Endothelial cell of umbilical vein (primary cell): Measurements from ENCODE around the gene CROCC2. TPM values are rescaled to one million over a fixed set of nuclear protein-coding genes. Genes with fewer than 3 reads are reported as not detected.

Experiments used
- BruUV-seq: library from RNA; stranded (reverse); fragments of 400-500 nt; replicated peaks from 2 replicates; lab custom pipeline; 2021; lab: Mats Ljungman, UMichigan
- CTCF ChIA-PET: fragments of 300-600, 350-600 bp; sonication (Branson Sonifier 250); formaldehyde crosslinking; loops from one replicate; lab custom pipeline; 2021; ENCODE audit warnings: antibody characterized with exemption, inconsistent platforms; lab: Charles Lee
- POLR2A ChIA-PET: fragments of 300-600, 350-600 bp; sonication (Branson Sonifier 250); formaldehyde crosslinking; loops from one replicate; lab custom pipeline; 2021; ENCODE audit warnings: antibody characterized with exemption, inconsistent platforms; lab: Charles Lee
- DNase-seq: peaks from one replicate; pipeline ENCODE4 v3.0.0-alpha.2; 2011; ENCODE audit warnings: low read depth, low spot score
- FAIRE-seq: peaks from 2 replicates; lab custom pipeline; 2011; peaks lifted over from hg19 to GRCh38; lab: Jason Lieb, UNC
- H2AFZ ChIP-seq: 2 replicates; pipeline ENCODE4 v1.6.0; 2012; ENCODE audit warnings: low read depth, low read length, control low read depth, inconsistent platforms
- H3K27ac ChIP-seq: 2 replicates; pipeline ENCODE4 v1.5.1; 2011; ENCODE audit warnings: low read depth, mild to moderate bottlenecking, control low read depth, low read length, moderate library complexity; ENCODE audit not compliant: insufficient read depth
- H3K27me3 ChIP-seq, 2 experiments: 2 replicates each; pipeline versions ENCODE4 v1.6.0 to v1.6.1; 2011; ENCODE audit warnings: low read length in 2 of 2, mixed read lengths in 1 of 2; ENCODE audit not compliant: control insufficient read depth in 2 of 2, insufficient read depth in 2 of 2
- H3K36me3 ChIP-seq, 2 experiments: 2 replicates in 1 of 2; 3 replicates in 1 of 2; pipeline ENCODE4 v1.5.1; 2011; ENCODE audit warnings: low read length in 2 of 2, mild to moderate bottlenecking in 1 of 2, moderate library complexity in 1 of 2; ENCODE audit not compliant: control insufficient read depth in 2 of 2, insufficient read depth in 2 of 2; ENCODE audit errors: extremely low read depth in 1 of 2
- H3K4me1 ChIP-seq: 3 replicates; pipeline ENCODE4 v1.5.1; 2011; ENCODE audit warnings: mild to moderate bottlenecking, low read length; ENCODE audit not compliant: control insufficient read depth, insufficient read depth; ENCODE audit errors: extremely low read depth
- H3K4me2 ChIP-seq: 2 replicates; pipeline ENCODE4 v1.6.1; 2011; ENCODE audit warnings: low read length, control low read depth, mixed read lengths; ENCODE audit not compliant: insufficient read depth
- H3K4me3 ChIP-seq, 3 experiments: fragments of 200-600 bp in 1 of 3; sonication (generic), shearing (Covaris generic) in 1 of 3; replicated peaks in 1 of 3; 2 replicates each; pipeline ENCODE4 v1.5.1; 2011 to 2016; ENCODE audit warnings: control low read depth in 3 of 3, low read length in 3 of 3, mild to moderate bottlenecking in 2 of 3, inconsistent platforms in 1 of 3, low read depth in 1 of 3, moderate library complexity in 1 of 3; ENCODE audit not compliant: insufficient read depth in 1 of 3
- H3K79me2 ChIP-seq: 2 replicates; pipeline ENCODE4 v1.6.0; 2012; ENCODE audit warnings: low read length, inconsistent platforms; ENCODE audit not compliant: control insufficient read depth, insufficient read depth
- H3K9ac ChIP-seq: replicated peaks from 2 replicates; pipeline ENCODE3; 2011; ENCODE audit warnings: low read length, control low read depth; ENCODE audit not compliant: insufficient read depth; ENCODE audit errors: extremely low read depth
- H3K9me1 ChIP-seq: replicated peaks from 3 replicates; pipeline ENCODE4 v1.6.0; 2011; ENCODE audit warnings: mild to moderate bottlenecking, low read length; ENCODE audit not compliant: control insufficient read depth, insufficient read depth; ENCODE audit errors: extremely low read depth
- H3K9me3 ChIP-seq: replicated peaks from 2 replicates; pipeline ENCODE4 v1.5.1; 2012; ENCODE audit warnings: low read length, inconsistent platforms; ENCODE audit not compliant: control insufficient read depth, insufficient read depth
- H4K20me1 ChIP-seq: replicated peaks from 2 replicates; pipeline ENCODE3; 2011; ENCODE audit warnings: mild to moderate bottlenecking, low read length; ENCODE audit not compliant: control insufficient read depth, insufficient read depth; ENCODE audit errors: extremely low read depth
- CTCF ChIP-seq, 2 donors: IDR thresholded peaks; 1 replicate in 1 of 2; 2 replicates in 1 of 2; pipeline ENCODE4 v1.5.1; 2011; ENCODE audit warnings: low read length in 2 of 2, mild to moderate bottlenecking in 2 of 2, moderate library complexity in 2 of 2, control low read depth in 1 of 2, inconsistent platforms in 1 of 2, low read depth in 1 of 2; ENCODE audit not compliant: insufficient read depth in 1 of 2; ENCODE audit errors: extremely low read depth in 1 of 2
- EZH2 ChIP-seq: IDR thresholded peaks from 2 replicates; pipeline ENCODE4 v1.6.1; 2012; ENCODE audit warnings: borderline replicate concordance, low read depth, mild to moderate bottlenecking, moderate library complexity, low read length, inconsistent platforms; ENCODE audit not compliant: severe bottlenecking
- FOS ChIP-seq: IDR thresholded peaks from 2 replicates; pipeline ENCODE4 v1.6.1; 2011; ENCODE audit warnings: mild to moderate bottlenecking, low read length, moderate library complexity, borderline replicate concordance; ENCODE audit not compliant: insufficient read depth
- GATA2 ChIP-seq: IDR thresholded peaks from 2 replicates; pipeline ENCODE4 v1.7.0; 2011; ENCODE audit warnings: low read depth, mild to moderate bottlenecking, moderate library complexity, mixed read lengths, low read length; ENCODE audit not compliant: insufficient read length, insufficient read depth
- JUN ChIP-seq: IDR thresholded peaks from 2 replicates; pipeline ENCODE4 v1.6.1; 2011; ENCODE audit warnings: borderline replicate concordance, low read depth; ENCODE audit not compliant: insufficient read length, insufficient read depth
- MAX ChIP-seq: IDR thresholded peaks from 2 replicates; pipeline ENCODE4 v1.6.1; 2011; ENCODE audit not compliant: insufficient read depth, insufficient read length
- MYC ChIP-seq: IDR thresholded peaks from one replicate; pipeline ENCODE4 v1.6.1; 2011; ENCODE audit warnings: mild to moderate bottlenecking, low read depth, low read length
- POLR2A ChIP-seq: IDR thresholded peaks from 2 replicates; pipeline ENCODE4 v1.6.1; 2012; ENCODE audit warnings: low read depth, mild to moderate bottlenecking, control low read depth, low read length
- POLR2AphosphoS5 ChIP-seq: IDR thresholded peaks from 2 replicates; pipeline ENCODE4 v1.6.1; 2012; ENCODE audit warnings: low read depth, mild to moderate bottlenecking, control low read depth, low read length, moderate library complexity; ENCODE audit not compliant: insufficient read depth
- dilution Hi-C: fragments of 300-500 bp; cut with MboI; formaldehyde crosslinking; loops from one replicate; pipeline ENCODE4 v1.15.0; 2019; ENCODE audit warnings: low sequenced_read_pairs; ENCODE audit not compliant: extremely low pct_ligation_motif_present
- intact Hi-C: fragments of 100-400 bp; cut with micrococcal nuclease; formaldehyde crosslinking; loops from one replicate; pipeline ENCODE4 v1.10.0; 2022
- polyA plus RNA-seq, 4 experiments: library from polyadenylated mRNA; depleted of rRNA in 3 of 4; stranded (reverse) in 3 of 4; unstranded in 1 of 4; fragments of >200 nt; gene quantifications; 2 replicates each; pipeline versions ENCODE4 v1.2.1 to v1.2.3, GENCODE V29; 2011 to 2012; ENCODE audit warnings: missing spikeins in 1 of 4
- total RNA-seq: library from RNA; stranded (reverse); gene quantifications from 2 replicates; pipeline ENCODE4 v1.2.3, GENCODE V29; 2021

Gene CROCC2
- total and polyA plus RNA-seq, 2 donors (not counting 3 experiments of a cell fraction or from before 2014, with no cell fraction given), result not detected

GRCh38 chr2:240886023-240886565 is 20.0 kb upstream of the CROCC2 start:
- FAIRE-seq (peak; percentile 33), DNase-seq (no peak)
- no peaks in the 10 kb centered on the region for H3K9me3 ChIP-seq
- no peak overlapping the region for H2AFZ ChIP-seq
- no peaks in the 10 kb centered on the region for H3K79me2 ChIP-seq
- ChIA-PET POLR2A (no interaction called here), CTCF (no interaction called here)
- intact Hi-C loops, result no loop called here
- H3K9ac ChIP-seq, result no peak overlapping the region
- BruUV-seq, result no TSS peak
- H3K4me2 ChIP-seq, result no peak overlapping the region
- H3K27ac ChIP-seq, result no peak overlapping the region
- H3K27me3 ChIP-seq, result peaks cover 0 to 1% of the 10 kb centered on the region in 2 experiments
- no peaks in the 10 kb centered on the region for H4K20me1 ChIP-seq
- dilution Hi-C loops, result no loop called here
- H3K4me1 ChIP-seq, result no peaks in the 10 kb centered on the region
- H3K36me3 ChIP-seq, result no peaks in the 10 kb centered on the region
- H3K9me1 ChIP-seq, result no peaks in the 10 kb centered on the region
- H3K4me3 ChIP-seq, result no peak overlapping the region
- TF ChIP-seq FOS, result no peak
- TF ChIP-seq MYC, result no peak
- no peak for TF ChIP-seq POLR2A
- TF ChIP-seq JUN, result no peak
- TF ChIP-seq POLR2AphosphoS5, result no peak
- no peak for TF ChIP-seq CTCF (IDR thresholded peaks at IDR 0.05; ENCODE audit: extremely low read depth in 1 of 2, insufficient read depth in 1 of 2, low read depth in 1 of 2, low read length in 2 of 2)
- TF ChIP-seq GATA2, result no peak
- no peak for TF ChIP-seq MAX
- no peak for TF ChIP-seq EZH2
